Large intestine (tissue), 3 donors: ENCODE data around the gene EDA. TPM values are rescaled to one million over a fixed set of nuclear protein-coding genes. Genes with fewer than 3 reads are reported as not detected.
A peak's percentile ranks its signal among the peaks of the same experiment; 100 is the strongest.

ENCODE experiments used
- DNase-seq, 2 donors: peaks; one replicate each; pipeline versions ENCODE4 v3.0.0 to v3.0.0-alpha.2; 2013
- H3K27ac ChIP-seq: one replicate; pipeline ENCODE4 v1.5.1; 2013; ENCODE audit warnings: low read length
- H3K27me3 ChIP-seq: 2 replicates; pipeline ENCODE4 v1.6.1; 2013; ENCODE audit warnings: low read length; ENCODE audit not compliant: control insufficient read depth, insufficient read depth
- H3K36me3 ChIP-seq: 2 replicates; pipeline ENCODE4 v1.6.1; 2013; ENCODE audit warnings: low read length; ENCODE audit not compliant: control insufficient read depth, insufficient read depth
- H3K4me1 ChIP-seq: one replicate; pipeline ENCODE4 v1.6.1; 2013; ENCODE audit warnings: low read length; ENCODE audit not compliant: control insufficient read depth, insufficient read depth
- H3K4me3 ChIP-seq: one replicate; pipeline ENCODE4 v1.5.1; 2013; ENCODE audit warnings: low read length
- H3K9me3 ChIP-seq: one replicate; pipeline ENCODE4 v1.6.1; 2013; ENCODE audit warnings: mild to moderate bottlenecking, low read depth, low read length, moderate library complexity; ENCODE audit not compliant: control insufficient read depth
- WGBS: methylation state at CpG from one replicate; pipeline ENCODE4 v1.1.5; 2013; ENCODE audit warnings: low lambda C conversion rate; ENCODE audit not compliant: insufficient coverage; 5-methylcytosine and 5-hydroxymethylcytosine counted together
- polyA plus RNA-seq: library from polyadenylated mRNA; unstranded; fragments of 120-200 nt; gene quantifications from one replicate; pipeline ENCODE4 v1.2.1, GENCODE V29; 2013

Gene EDA
- polyA plus RNA-seq, 1 donor: 25.1 TPM

GRCh38 chrX:70087857-70088630 is 472.1 kb downstream of the EDA start:
- no CpG with 5 or more reads among the region's 11 CpGs for WGBS

GRCh38 chrX:70088751-70089150 is 472.8 kb downstream of the EDA start:
- no peak overlapping the region for H3K27ac ChIP-seq
- no peaks in the 10 kb centered on the region for H3K9me3 ChIP-seq
- no peaks in the 10 kb centered on the region for H3K27me3 ChIP-seq
- no peak for DNase-seq
- H3K4me3 ChIP-seq: no peak overlapping the region
- H3K4me1 ChIP-seq: no peaks in the 10 kb centered on the region
- H3K36me3 ChIP-seq: no peaks in the 10 kb centered on the region

More at GRCh38 chrX:70087857-70088630, 472.1 kb downstream of the EDA start:
- Histone ChIP-seq H3K4me1 (no peaks in the 10 kb centered on the region), H3K27ac (no peak overlapping the region), H3K36me3 (no peaks in the 10 kb centered on the region), H3K27me3 (no peaks in the 10 kb centered on the region), H3K4me3 (no peak overlapping the region), H3K9me3 (no peaks in the 10 kb centered on the region)
- DNase-seq: peak; percentile 23 to 59

Other genes with a start within 250 kb of the EDA start
- 0.76 TPM for gene NALF2, start 111.8 kb upstream of the EDA start, polyA plus RNA-seq